A549 (cell line): ENCODE data around the gene LAMTOR3. TPM values are rescaled to one million over a fixed set of nuclear protein-coding genes. Genes with fewer than 3 reads are reported as not detected.
A peak's percentile ranks its signal among the peaks of the same experiment; 100 is the strongest.

Source experiments
- ATAC-seq, 2 experiments: fragments of 200-7000 bp in 1 of 2; fragments of >200 bp in 1 of 2; cut with Nextera tagmentation in 1 of 2; cut with Tn5 transposase in 1 of 2; 3 replicates each; pipeline versions ENCODE4 v1.8.0 to v1.9.1; 2018 to 2020; ENCODE audit warnings: mild to moderate bottlenecking in 1 of 2, moderate library complexity in 1 of 2
- CTCF ChIA-PET: fragments of 300-600 bp; sonication (Branson Sonifier 250); formaldehyde crosslinking; extraction: SDS; loops from one replicate; lab custom pipeline; 2021; ENCODE audit warnings: antibody characterized with exemption, inconsistent platforms; lab: Yijun Ruan, JAX
- POLR2A ChIA-PET: fragments of 350-600 bp; formaldehyde crosslinking; extraction: SDS; loops from one replicate; lab custom pipeline; 2021; ENCODE audit warnings: antibody characterized with exemption, inconsistent platforms; lab: Yijun Ruan, JAX
- DNase-seq, 2 experiments: peaks; one replicate each; pipeline versions ENCODE4 v3.0.0 to v3.0.0-alpha.2; 2011 to 2016; ENCODE audit warnings: low read depth in 1 of 2, low spot score in 1 of 2
- FAIRE-seq: peaks from 2 replicates; lab custom pipeline; 2011; peaks lifted over from hg19 to GRCh38; lab: Jason Lieb, UNC
- H3K27ac ChIP-seq, 2 experiments: fragments of >200 bp; sonication (Bioruptor Twin); formaldehyde crosslinking; 3 replicates each; pipeline ENCODE4 v1.5.1; 2016 to 2017
- H3K4me1 ChIP-seq: fragments of >200 bp; sonication (Bioruptor Twin); formaldehyde crosslinking; 3 replicates; pipeline ENCODE4 v1.6.1; 2016
- H3K4me2 ChIP-seq: fragments of >200 bp; sonication (Bioruptor Twin); formaldehyde crosslinking; 3 replicates; pipeline ENCODE4 v1.6.1; 2016
- H3K4me3 ChIP-seq: fragments of >200 bp; sonication (Bioruptor Twin); formaldehyde crosslinking; 3 replicates; pipeline ENCODE4 v1.5.1; 2016
- H3K9me3 ChIP-seq: fragments of >200 bp; sonication (Bioruptor Twin); formaldehyde crosslinking; 3 replicates; pipeline ENCODE4 v1.6.1; 2016
- EHF ChIP-seq: fragments of 250-450 bp; sonication (Bioruptor Pico); IDR thresholded peaks from 2 replicates; pipeline ENCODE4 v1.5.0; 2020; ENCODE audit warnings: mild to moderate bottlenecking
- EP300 ChIP-seq, 2 experiments: fragments of >200 bp; sonication (Bioruptor Twin); formaldehyde crosslinking; IDR thresholded peaks; 2 replicates in 1 of 2; 3 replicates in 1 of 2; pipeline ENCODE4 v1.6.1; 2016 to 2017
- ESRRA ChIP-seq: fragments of 150-350 bp; IDR thresholded peaks from 2 replicates; pipeline ENCODE4 v1.6.1; 2014; ENCODE audit warnings: mild to moderate bottlenecking, low read length, borderline replicate concordance
- FOSL2 ChIP-seq, 2 experiments: fragments of 450-650 bp in 1 of 2; fragments of >200 bp in 1 of 2; sonication (Bioruptor Twin) in 1 of 2; formaldehyde crosslinking; IDR thresholded peaks; 2 replicates each; pipeline versions ENCODE4 v1.5.0 to v1.6.1; 2016 to 2020; ENCODE audit warnings: mild to moderate bottlenecking in 1 of 2, moderate library complexity in 1 of 2
- HEYL ChIP-seq: fragments of 250-450 bp; sonication (Bioruptor Pico); IDR thresholded peaks from 2 replicates; pipeline ENCODE4 v1.8.0; 2021; ENCODE audit warnings: mild to moderate bottlenecking, moderate library complexity
- HOXB5 ChIP-seq: fragments of 250-450 bp; sonication (Bioruptor Pico); IDR thresholded peaks from 2 replicates; pipeline ENCODE4 v1.5.0; 2020; ENCODE audit warnings: mild to moderate bottlenecking, moderate library complexity
- JUNB ChIP-seq: fragments of >200 bp; sonication (Bioruptor Twin); formaldehyde crosslinking; IDR thresholded peaks from 2 replicates; pipeline ENCODE4 v1.6.1; 2016
- MAFK ChIP-seq: fragments of 450-650 bp; IDR thresholded peaks from 2 replicates; pipeline ENCODE4 v1.6.1; 2014; ENCODE audit not compliant: partially characterized antibody
- MAZ ChIP-seq: fragments of 150-350 bp; IDR thresholded peaks from 2 replicates; pipeline ENCODE4 v1.6.1; 2014; ENCODE audit warnings: antibody characterized with exemption, low read depth, low read length, borderline replicate concordance
- MYC ChIP-seq: IDR thresholded peaks from 2 replicates; pipeline ENCODE4 v1.6.1; 2012; ENCODE audit warnings: mild to moderate bottlenecking, inconsistent platforms, low read length, improper control_type of control experiment, borderline replicate concordance
- NFE2L2 ChIP-seq: fragments of 150-350 bp; conservative IDR thresholded peaks from 2 replicates; pipeline ENCODE4 v1.6.1; 2014; ENCODE audit warnings: low read length
- NPAS2 ChIP-seq: fragments of 250-450 bp; sonication (Bioruptor Pico); IDR thresholded peaks from 2 replicates; pipeline ENCODE4 v1.8.0; 2022; ENCODE audit warnings: mild to moderate bottlenecking, moderate library complexity, borderline replicate concordance
- PHF8 ChIP-seq: fragments of 200-600 bp; sonication (generic); IDR thresholded peaks from 2 replicates; pipeline ENCODE4 v1.6.1; 2016; ENCODE audit warnings: low read depth, mild to moderate bottlenecking, antibody characterized with exemption, moderate library complexity, borderline replicate concordance
- POLR2A ChIP-seq: IDR thresholded peaks from 2 replicates; pipeline ENCODE4 v1.6.1; 2012; ENCODE audit warnings: mild to moderate bottlenecking, low read length
- POLR2AphosphoS2 ChIP-seq: conservative IDR thresholded peaks from 2 replicates; pipeline ENCODE4 v1.6.1; 2012; ENCODE audit warnings: low read length, improper control_type of control experiment, inconsistent platforms
- RCOR1 ChIP-seq: fragments of 150-350 bp; IDR thresholded peaks from 2 replicates; pipeline ENCODE4 v1.6.1; 2014; ENCODE audit warnings: antibody characterized with exemption, low read length, low read depth
- SMC3 ChIP-seq: fragments of >200 bp; sonication (Bioruptor Twin); formaldehyde crosslinking; IDR thresholded peaks from 3 replicates; pipeline ENCODE4 v1.6.1; 2018; ENCODE audit warnings: inconsistent platforms
- SREBF2 ChIP-seq: fragments of 450-650 bp; IDR thresholded peaks from 2 replicates; pipeline ENCODE4 v1.6.1; 2014; ENCODE audit warnings: mild to moderate bottlenecking, moderate library complexity
- TFCP2L1 ChIP-seq: fragments of 250-450 bp; sonication (Bioruptor Pico); IDR thresholded peaks from 2 replicates; pipeline ENCODE4 v1.5.0; 2021; ENCODE audit warnings: mild to moderate bottlenecking
- ZFP36 ChIP-seq: fragments of 450-650 bp; IDR thresholded peaks from 2 replicates; pipeline ENCODE4 v1.6.1; 2014; ENCODE audit warnings: borderline replicate concordance; ENCODE audit not compliant: partially characterized antibody
- WGBS: methylation state at CpG from one replicate; pipeline ENCODE4 v1.1.6; 2017; ENCODE audit errors: missing lambda C conversion rate; 5-methylcytosine and 5-hydroxymethylcytosine counted together
- polyA plus RNA-seq, 4 experiments: library from polyadenylated mRNA; depleted of rRNA in 3 of 4; stranded (reverse); fragments of >200 nt; fragmentation: RNase III in 1 of 4; extraction: RNeasy Plus Mini Kit Qiagen cat#74134 plus additional on column Dnase treatment in 1 of 4; gene quantifications; 2 replicates in 3 of 4; 3 replicates in 1 of 4; pipeline ENCODE4 v1.2.3, GENCODE V29; 2011 to 2017
- TF ChIP-seq, protein P1 (sequence below): fragments of >200 bp; sonication (Bioruptor Twin); formaldehyde crosslinking; IDR thresholded peaks from 2 replicates; pipeline ENCODE4 v1.6.1; 2016
- TF ChIP-seq, protein P2 (sequence below): fragments of 250-450 bp; sonication (Bioruptor Pico); IDR thresholded peaks from 2 replicates; pipeline ENCODE4 v1.5.0; 2021; ENCODE audit warnings: mild to moderate bottlenecking, moderate library complexity, borderline replicate concordance
- TF ChIP-seq, protein P3 (sequence below): IDR thresholded peaks from 2 replicates; pipeline ENCODE4 v1.6.1; 2012
- TF ChIP-seq, protein P4 (sequence below): fragments of 150-350 bp; IDR thresholded peaks from 2 replicates; pipeline ENCODE4 v1.6.1; 2014; ENCODE audit warnings: low read depth, mild to moderate bottlenecking, low read length

LAMTOR3 gene
- polyA plus RNA-seq, 2 of the 4 experiments (the other 2 are of a cell fraction), result 21.3 to 40.8 TPM

DNA sequence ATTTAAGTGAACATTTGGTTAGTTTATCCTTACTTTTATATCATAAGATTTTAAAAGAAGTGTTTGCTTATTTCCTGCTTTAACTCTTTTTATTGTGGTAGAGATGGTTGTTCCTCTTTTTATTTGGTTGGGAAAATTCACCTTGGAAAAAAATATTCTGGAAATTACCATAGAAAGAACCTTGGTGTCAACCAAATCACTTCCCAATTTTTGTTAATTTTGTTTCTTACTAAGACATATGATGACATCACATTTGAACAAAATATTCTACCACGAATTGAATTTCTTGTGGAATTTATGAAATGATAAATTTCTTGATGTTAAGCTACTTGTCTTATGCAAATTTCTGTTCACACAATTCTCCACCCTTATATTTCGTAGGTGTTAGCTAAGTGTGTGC is 33.7 kb downstream of the LAMTOR3 start (continued):
- no peak for TF ChIP-seq JUNB
- TF ChIP-seq MAZ, result no peak
- no peak for TF ChIP-seq SREBF2
- no peak for TF ChIP-seq ZFP36

DNA sequence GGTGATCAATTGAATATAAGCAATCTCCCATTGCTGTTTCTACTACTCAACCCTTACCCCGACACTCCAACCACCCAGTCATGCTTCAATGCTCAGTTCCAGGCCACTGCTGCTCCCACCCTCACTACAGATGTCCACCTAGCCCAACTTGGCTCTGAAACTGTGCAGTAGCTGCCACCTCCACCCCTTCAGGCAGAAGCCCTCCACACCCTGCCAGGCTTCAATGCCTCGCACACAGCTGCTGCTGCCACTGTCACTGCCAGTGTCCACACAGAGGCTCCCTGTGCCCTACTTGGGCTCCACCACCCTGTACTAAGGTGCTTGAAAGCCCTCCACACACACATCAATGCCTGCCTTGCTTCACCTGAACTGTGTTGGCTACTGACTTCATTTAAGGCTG is 34.6 kb downstream of the LAMTOR3 start:
- TF ChIP-seq, protein P1, sequence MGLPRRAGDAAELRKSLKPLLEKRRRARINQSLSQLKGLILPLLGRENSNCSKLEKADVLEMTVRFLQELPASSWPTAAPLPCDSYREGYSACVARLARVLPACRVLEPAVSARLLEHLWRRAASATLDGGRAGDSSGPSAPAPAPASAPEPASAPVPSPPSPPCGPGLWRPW, result no peak
- no peak for TF ChIP-seq EHF
- TF ChIP-seq FOSL2 (IDR thresholded peaks at IDR 0.05), result no peak
- no peak for TF ChIP-seq FOSL2 (CRISPR knock-in tag; IDR thresholded peaks at IDR 0.05)
- no peak for FAIRE-seq

DNA sequence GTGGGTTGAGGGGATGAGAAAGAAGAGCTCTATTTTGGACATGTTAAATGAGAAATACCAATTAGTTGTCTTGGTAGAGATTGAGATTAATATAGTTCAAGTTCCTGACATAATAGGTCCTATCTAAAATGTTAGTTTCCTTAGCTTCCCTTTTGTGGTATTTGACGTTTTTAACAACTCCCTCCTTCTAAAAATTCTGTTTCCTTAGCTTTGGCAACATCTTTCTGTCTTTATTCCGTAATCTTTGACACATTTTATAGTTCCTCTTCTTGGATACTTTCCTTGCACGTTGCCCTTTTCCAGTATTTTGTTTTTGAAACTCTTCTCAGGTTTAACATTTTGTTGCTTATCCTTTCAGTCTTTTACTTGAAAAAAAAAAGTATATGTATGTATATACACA is 36.9 kb downstream of the LAMTOR3 start:
- H3K4me1 ChIP-seq, result no peaks in the 10 kb centered on the region
- no peak overlapping the region for H3K4me2 ChIP-seq
- POLR2A ChIA-PET, result no interaction called here
- TF ChIP-seq MYC (no peak), ESRRA (no peak)
- TF ChIP-seq, all 56 proteins: peak for 0
- FAIRE-seq, result no peak
- Histone ChIP-seq H3K9me3 (no peaks in the 10 kb centered on the region), H3K4me3 (no peak overlapping the region), H3K27ac (no peak overlapping the region)
- no peak for ATAC-seq
- DNase-seq, result no peak
- CTCF ChIA-PET, result no interaction called here
- 20% methylated on average over 3 of the region's 3 CpGs for WGBS

More for the DNA sequence above, 34.6 kb downstream of the LAMTOR3 start:
- WGBS, result 64% methylated on average over 2 of the region's 2 CpGs
- no peak for DNase-seq
- Histone ChIP-seq H3K9me3 (no peaks in the 10 kb centered on the region), H3K4me1 (0 out of 3 replicates have a peak, but pooled peaks cover 4% of the 10 kb centered on the region), H3K27ac (no peak overlapping the region), H3K4me2 (no peak overlapping the region), H3K4me3 (no peak overlapping the region)
- no peak for ATAC-seq
- ChIA-PET CTCF (no interaction called here), POLR2A (no interaction called here)

DNA sequence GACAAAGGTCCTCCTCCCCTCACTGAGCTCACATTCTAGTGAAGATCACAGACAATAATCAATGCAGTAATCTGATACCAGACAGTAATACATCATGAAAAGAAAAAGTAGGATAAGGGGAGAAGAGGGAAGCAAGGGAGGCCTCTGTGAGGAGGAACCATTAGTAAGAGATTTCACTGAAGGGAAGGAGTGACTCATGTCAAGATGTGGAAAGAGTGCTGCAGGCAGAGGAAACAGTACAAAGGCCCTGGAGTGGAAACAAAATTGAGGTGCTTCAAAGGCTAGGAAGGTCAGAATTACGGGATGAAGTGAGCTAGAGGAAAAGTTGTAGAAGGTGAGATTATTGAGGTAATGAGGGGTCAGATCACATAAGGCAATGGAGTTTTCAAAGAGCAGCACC is 38.1 kb downstream of the LAMTOR3 start:
- Histone ChIP-seq H3K4me2 (no peak overlapping the region), H3K4me3 (no peak overlapping the region)
- CTCF ChIA-PET, result no interaction called here
- no peak for TF ChIP-seq MAFK
- TF ChIP-seq HOXB5, result no peak
- no peak for TF ChIP-seq POLR2AphosphoS2
- no peak for TF ChIP-seq NPAS2 (CRISPR knock-in tag)
- TF ChIP-seq EP300 (IDR thresholded peaks at IDR 0.05), result no peak
- no peak for TF ChIP-seq MYC
- TF ChIP-seq, protein P2, sequence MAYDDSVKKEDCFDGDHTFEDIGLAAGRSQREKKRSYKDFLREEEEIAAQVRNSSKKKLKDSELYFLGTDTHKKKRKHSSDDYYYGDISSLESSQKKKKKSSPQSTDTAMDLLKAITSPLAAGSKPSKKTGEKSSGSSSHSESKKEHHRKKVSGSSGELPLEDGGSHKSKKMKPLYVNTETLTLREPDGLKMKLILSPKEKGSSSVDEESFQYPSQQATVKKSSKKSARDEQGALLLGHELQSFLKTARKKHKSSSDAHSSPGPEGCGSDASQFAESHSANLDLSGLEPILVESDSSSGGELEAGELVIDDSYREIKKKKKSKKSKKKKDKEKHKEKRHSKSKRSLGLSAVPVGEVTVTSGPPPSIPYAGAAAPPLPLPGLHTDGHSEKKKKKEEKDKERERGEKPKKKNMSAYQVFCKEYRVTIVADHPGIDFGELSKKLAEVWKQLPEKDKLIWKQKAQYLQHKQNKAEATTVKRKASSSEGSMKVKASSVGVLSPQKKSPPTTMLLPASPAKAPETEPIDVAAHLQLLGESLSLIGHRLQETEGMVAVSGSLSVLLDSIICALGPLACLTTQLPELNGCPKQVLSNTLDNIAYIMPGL (CRISPR knock-in tag), result no peak
- TF ChIP-seq HEYL (CRISPR knock-in tag), result no peak
- TF ChIP-seq MAZ, result no peak
- TF ChIP-seq EHF, result no peak
- no peak for TF ChIP-seq ESRRA
- no peak for TF ChIP-seq POLR2A
- TF ChIP-seq TFCP2L1 (CRISPR knock-in tag), result no peak
- TF ChIP-seq, all 56 proteins: peak for 0
- WGBS, result 14% methylated on average over 1 of the region's 1 CpG
- Histone ChIP-seq H3K4me1 (no peaks in the 10 kb centered on the region), H3K9me3 (no peaks in the 10 kb centered on the region), H3K27ac (no peak overlapping the region)
- DNase-seq (no peak), ATAC-seq (peak; percentile 40 to 66; a peak in 1 of 6 replicates), FAIRE-seq (no peak)
- POLR2A ChIA-PET, result no interaction called here

DNA sequence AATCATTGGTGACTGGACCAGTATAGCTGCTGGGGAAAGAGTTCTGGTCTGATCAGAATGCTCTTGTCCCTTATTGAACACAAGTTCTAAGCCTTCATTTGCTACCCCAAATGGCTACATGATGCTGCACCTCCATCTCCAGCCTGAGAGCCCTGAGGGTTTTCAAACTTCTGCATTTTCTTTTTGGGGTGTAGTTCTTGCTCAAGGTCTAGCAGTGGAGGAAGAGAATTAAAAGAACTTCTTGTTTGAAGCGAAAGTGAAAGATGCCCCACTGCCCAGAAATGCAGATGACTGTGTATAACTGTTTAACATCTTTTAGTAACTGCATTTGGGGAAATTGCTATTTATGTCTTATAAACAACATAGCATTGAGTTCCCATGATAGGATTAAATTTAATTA is 38.5 kb downstream of the LAMTOR3 start:
- 52% methylated on average over 1 of the region's 1 CpG for WGBS
- ChIA-PET POLR2A (no interaction called here), CTCF (no interaction called here)
- no peak for ATAC-seq
- Histone ChIP-seq H3K9me3 (no peaks in the 10 kb centered on the region), H3K4me1 (no peaks in the 10 kb centered on the region), H3K27ac (no peak overlapping the region), H3K4me3 (no peak overlapping the region), H3K4me2 (no peak overlapping the region)
- FAIRE-seq, result no peak
- DNase-seq, result no peak
- TF ChIP-seq RCOR1 (no peak), POLR2A (no peak), NFE2L2 (no peak), ESRRA (no peak), PHF8 (no peak), EP300 (IDR thresholded peaks at IDR 0.05) (no peak), SMC3 (no peak)
- TF ChIP-seq, protein P3, sequence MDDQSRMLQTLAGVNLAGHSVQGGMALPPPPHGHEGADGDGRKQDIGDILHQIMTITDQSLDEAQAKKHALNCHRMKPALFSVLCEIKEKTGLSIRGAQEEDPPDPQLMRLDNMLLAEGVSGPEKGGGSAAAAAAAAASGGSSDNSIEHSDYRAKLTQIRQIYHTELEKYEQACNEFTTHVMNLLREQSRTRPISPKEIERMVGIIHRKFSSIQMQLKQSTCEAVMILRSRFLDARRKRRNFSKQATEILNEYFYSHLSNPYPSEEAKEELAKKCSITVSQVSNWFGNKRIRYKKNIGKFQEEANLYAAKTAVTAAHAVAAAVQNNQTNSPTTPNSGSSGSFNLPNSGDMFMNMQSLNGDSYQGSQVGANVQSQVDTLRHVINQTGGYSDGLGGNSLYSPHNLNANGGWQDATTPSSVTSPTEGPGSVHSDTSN, result no peak
- TF ChIP-seq, protein P4, sequence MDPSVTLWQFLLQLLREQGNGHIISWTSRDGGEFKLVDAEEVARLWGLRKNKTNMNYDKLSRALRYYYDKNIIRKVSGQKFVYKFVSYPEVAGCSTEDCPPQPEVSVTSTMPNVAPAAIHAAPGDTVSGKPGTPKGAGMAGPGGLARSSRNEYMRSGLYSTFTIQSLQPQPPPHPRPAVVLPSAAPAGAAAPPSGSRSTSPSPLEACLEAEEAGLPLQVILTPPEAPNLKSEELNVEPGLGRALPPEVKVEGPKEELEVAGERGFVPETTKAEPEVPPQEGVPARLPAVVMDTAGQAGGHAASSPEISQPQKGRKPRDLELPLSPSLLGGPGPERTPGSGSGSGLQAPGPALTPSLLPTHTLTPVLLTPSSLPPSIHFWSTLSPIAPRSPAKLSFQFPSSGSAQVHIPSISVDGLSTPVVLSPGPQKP, result no peak
